Lung (tissue), 12 donors: ENCODE measurements around the gene SERPINA5. TPM values are rescaled to one million over a fixed set of nuclear protein-coding genes. Genes with fewer than 3 reads are reported as not detected.

ENCODE experiments used
- ATAC-seq: fragments of 200-7000 bp; cut with Tn5 transposase; one replicate; pipeline ENCODE4 v1.9.1; 2020; ENCODE audit warnings: moderate number of reproducible peaks; ENCODE audit not compliant: insufficient read depth, low FRiP score
- DNase-seq, 3 donors: peaks; one replicate each; pipeline ENCODE4 v3.0.0-alpha.2; 2013 to 2017
- H3K27ac ChIP-seq, 2 donors: one replicate each; pipeline ENCODE4 v1.5.1; 2013; ENCODE audit warnings: mild to moderate bottlenecking in 2 of 2, moderate library complexity in 2 of 2, control low read depth in 1 of 2, inconsistent platforms in 1 of 2, low read depth in 1 of 2, low read length in 1 of 2
- H3K27me3 ChIP-seq, 3 donors: one replicate each; pipeline ENCODE4 v1.5.1; 2013; ENCODE audit warnings: low read length in 2 of 3; ENCODE audit not compliant: control insufficient read depth in 3 of 3, insufficient read depth in 3 of 3
- H3K36me3 ChIP-seq, 4 donors: one replicate each; pipeline ENCODE4 v1.5.1; 2013; ENCODE audit warnings: low read length in 4 of 4, mild to moderate bottlenecking in 1 of 4, moderate library complexity in 1 of 4; ENCODE audit not compliant: control insufficient read depth in 4 of 4, insufficient read depth in 4 of 4
- H3K4me1 ChIP-seq, 5 donors: one replicate each; pipeline ENCODE4 v1.5.1; 2013; ENCODE audit warnings: low read length in 5 of 5, mild to moderate bottlenecking in 2 of 5, moderate library complexity in 1 of 5; ENCODE audit not compliant: control insufficient read depth in 5 of 5, insufficient read depth in 5 of 5
- H3K4me3 ChIP-seq: one replicate; pipeline ENCODE4 v1.5.1; 2013; ENCODE audit warnings: mild to moderate bottlenecking, control low read depth, moderate library complexity
- H3K9ac ChIP-seq, 2 donors: one replicate each; pipeline ENCODE4 v1.5.1; 2013; ENCODE audit warnings: low read length in 2 of 2, control low read depth in 1 of 2; ENCODE audit not compliant: insufficient read depth in 1 of 2
- H3K9me3 ChIP-seq, 4 donors: one replicate each; pipeline ENCODE4 v1.5.1; 2013; ENCODE audit warnings: low read length in 3 of 4, mild to moderate bottlenecking in 1 of 4, moderate library complexity in 1 of 4; ENCODE audit not compliant: control insufficient read depth in 4 of 4, insufficient read depth in 3 of 4
- WGBS, 2 donors: extraction: QIAGEN DNeasy Blood & Tissue Kit; methylation state at CpG; one replicate each; pipeline ENCODE4 v1.1.7; 2013; 5-methylcytosine and 5-hydroxymethylcytosine counted together
- polyA plus RNA-seq, 2 donors: library from polyadenylated mRNA; stranded (reverse); fragments of 200-250 nt; gene quantifications; one replicate each; pipeline ENCODE4 v1.2.1, GENCODE V29; 2013
- total RNA-seq, 2 donors: library from RNA; depleted of rRNA in 1 of 2; stranded (reverse); fragments of >200 nt in 1 of 2; gene quantifications; one replicate each; pipeline ENCODE4 v1.2.1, GENCODE V29; 2014 to 2021
- TF ChIP-seq, protein P1 (sequence below): IDR thresholded peaks from 2 replicates; pipeline ENCODE4 v1.5.1; 2012; ENCODE audit warnings: mild to moderate bottlenecking; ENCODE audit errors: control extremely low read depth, extremely low read depth
- donor health status: control.
- donor health status: control.
- donor health status: Bipolar disorder and iron deficiency.
- donor health status: healthy.
- donor health status: DM: yes; HTN: yes; CAD: no.

Gene SERPINA5
- total and polyA plus RNA-seq, 4 donors, result 0.14 to 4.3 (median 0.52) TPM; not detected in 1

DNA sequence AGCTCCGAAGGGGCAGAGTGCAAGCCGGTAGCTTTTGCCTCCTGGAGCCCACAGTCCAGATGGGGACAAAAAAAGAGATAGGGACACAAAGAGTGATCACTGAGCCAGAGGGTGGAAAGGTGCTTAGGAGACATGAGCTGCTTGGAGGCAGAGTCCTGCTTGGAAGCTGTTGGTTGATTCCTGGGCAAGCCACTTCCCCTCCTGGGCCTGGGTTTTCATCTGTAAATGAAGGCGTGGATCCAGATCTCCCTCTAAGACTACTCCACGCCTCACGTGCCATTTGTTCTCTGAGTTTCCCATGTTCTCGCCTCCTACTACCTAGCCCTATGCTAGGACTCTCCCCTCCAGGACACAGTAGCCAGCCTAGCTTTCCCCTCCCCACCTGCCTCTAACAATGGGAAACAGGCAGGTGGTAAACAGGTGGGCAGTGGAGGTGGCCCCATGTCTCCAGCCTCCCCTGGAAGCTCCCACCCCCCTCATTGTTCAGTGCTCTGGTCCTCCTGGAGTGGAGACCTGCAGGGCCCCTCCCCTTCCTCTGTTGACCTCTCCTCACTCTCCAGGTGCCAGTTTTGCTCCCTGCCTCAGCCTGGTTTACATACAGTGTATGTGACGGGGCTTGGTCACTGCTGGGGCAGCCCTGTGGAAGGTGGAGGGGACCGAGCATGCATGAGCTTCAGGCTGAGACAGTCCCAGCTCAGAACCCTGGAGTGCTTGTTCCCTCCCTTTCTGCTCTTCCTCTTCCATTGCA lies 34.8 kb downstream of the SERPINA5 start:
- no peak for ATAC-seq
- H3K4me1 ChIP-seq, result peaks cover 0 to 21% (median 14%) of the 10 kb centered on the region in 5 donors
- H3K27ac ChIP-seq, result no peak overlapping the region
- H3K9ac ChIP-seq, result no peak overlapping the region
- H3K27me3 ChIP-seq, result no peaks in the 10 kb centered on the region
- peaks cover 2 to 19% (median 13%) of the 10 kb centered on the region in 4 donors for H3K9me3 ChIP-seq
- TF ChIP-seq, protein P1, sequence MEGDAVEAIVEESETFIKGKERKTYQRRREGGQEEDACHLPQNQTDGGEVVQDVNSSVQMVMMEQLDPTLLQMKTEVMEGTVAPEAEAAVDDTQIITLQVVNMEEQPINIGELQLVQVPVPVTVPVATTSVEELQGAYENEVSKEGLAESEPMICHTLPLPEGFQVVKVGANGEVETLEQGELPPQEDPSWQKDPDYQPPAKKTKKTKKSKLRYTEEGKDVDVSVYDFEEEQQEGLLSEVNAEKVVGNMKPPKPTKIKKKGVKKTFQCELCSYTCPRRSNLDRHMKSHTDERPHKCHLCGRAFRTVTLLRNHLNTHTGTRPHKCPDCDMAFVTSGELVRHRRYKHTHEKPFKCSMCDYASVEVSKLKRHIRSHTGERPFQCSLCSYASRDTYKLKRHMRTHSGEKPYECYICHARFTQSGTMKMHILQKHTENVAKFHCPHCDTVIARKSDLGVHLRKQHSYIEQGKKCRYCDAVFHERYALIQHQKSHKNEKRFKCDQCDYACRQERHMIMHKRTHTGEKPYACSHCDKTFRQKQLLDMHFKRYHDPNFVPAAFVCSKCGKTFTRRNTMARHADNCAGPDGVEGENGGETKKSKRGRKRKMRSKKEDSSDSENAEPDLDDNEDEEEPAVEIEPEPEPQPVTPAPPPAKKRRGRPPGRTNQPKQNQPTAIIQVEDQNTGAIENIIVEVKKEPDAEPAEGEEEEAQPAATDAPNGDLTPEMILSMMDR, result no peak
- H3K36me3 ChIP-seq, result peaks cover 0 to 2% (median 0%) of the 10 kb centered on the region in 4 donors
- DNase-seq, result no peak
- H3K4me3 ChIP-seq, result no peak overlapping the region
- WGBS, 2 donors, result 84 to 92% methylated on average over 8 of the region's 8 CpGs

DNA sequence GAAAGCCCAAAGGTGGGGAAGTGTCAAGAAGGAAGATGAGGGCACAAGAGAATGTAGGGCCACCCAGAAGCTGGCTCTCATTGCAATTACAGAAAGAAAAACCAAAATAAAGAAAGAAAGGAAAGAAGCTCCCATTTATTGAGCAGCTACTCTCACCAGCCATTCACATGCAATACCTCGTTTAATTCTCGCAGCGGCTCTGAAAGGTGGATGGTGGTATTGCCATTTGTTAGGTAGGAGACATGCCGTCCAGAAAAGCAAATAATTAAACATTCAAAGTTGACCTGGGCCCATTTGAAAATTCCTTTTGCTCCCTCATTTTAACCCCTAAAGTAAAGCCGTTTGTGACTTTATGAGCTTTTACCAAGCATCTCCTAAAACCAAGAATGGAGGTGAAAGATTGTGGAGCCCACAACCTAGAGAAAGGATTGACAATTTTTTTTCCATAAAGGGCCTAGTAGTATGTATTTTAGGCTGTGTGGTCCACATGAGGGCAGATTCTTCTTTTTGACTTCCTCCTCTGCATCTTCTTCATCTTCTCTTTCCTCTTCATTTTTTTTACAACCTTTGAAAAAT lies 36.2 kb downstream of the SERPINA5 start:
- Histone ChIP-seq H3K9me3 (peaks cover 2 to 19% (median 13%) of the 10 kb centered on the region in 4 donors), H3K36me3 (peaks cover 0 to 2% (median 0%) of the 10 kb centered on the region in 4 donors), H3K27ac (no peak overlapping the region), H3K4me3 (no peak overlapping the region), H3K27me3 (no peaks in the 10 kb centered on the region), H3K9ac (no peak overlapping the region), H3K4me1 (peaks cover 0 to 14% (median 10%) of the 10 kb centered on the region in 5 donors)
- no peak for DNase-seq
- 86 to 90% methylated on average over 5 of the region's 5 CpGs for WGBS, 2 donors
- no peak for ATAC-seq
- TF ChIP-seq, protein P1, result no peak

DNA sequence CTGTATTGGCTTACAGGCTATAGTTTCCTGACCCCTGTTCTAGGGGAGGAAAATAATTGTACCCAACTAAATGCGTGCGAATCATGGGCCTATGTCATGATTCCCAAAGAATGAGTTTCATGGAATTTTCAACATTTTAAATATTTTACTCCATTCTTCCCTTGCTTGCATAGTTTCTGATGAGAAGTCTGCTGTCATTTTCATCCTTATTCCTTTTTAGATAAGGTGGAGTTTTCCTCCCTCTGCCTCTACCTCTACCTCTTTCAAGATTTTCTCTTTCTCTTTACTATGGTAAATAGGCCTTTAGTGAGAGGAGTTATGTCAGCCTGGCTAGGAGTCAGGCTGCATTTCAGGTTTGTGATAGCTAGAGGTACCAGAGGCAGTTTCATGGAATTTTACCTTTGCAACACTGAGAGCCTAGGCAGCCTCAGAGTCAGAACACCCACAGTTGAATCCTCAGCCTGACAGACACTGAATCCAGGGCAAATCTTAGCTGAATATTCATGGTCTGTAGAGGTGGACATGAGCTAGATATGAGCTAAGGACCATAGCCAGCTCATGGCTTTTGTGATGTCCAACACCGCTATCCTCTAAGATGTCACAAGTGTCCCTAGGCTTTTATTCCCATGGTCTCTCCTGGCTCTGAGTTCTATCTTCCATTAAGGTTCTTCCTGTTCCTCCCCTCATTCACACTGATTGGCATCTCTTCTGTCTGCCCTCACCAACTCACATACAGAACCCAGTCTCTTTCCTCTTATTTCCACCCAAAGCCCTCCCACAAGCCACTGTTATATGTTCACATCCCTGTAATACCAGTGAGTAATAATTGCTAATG lies 37.0 kb downstream of the SERPINA5 start:
- Histone ChIP-seq H3K9ac (no peak overlapping the region), H3K4me1 (peaks cover 0 to 7% (median 3%) of the 10 kb centered on the region in 5 donors), H3K36me3 (peaks cover 0 to 2% (median 0%) of the 10 kb centered on the region in 4 donors), H3K4me3 (no peak overlapping the region), H3K27me3 (no peaks in the 10 kb centered on the region), H3K27ac (no peak overlapping the region), H3K9me3 (peaks cover 2 to 19% (median 13%) of the 10 kb centered on the region in 4 donors)
- TF ChIP-seq, protein P1, result no peak
- WGBS, 2 donors, result 78 to 96% methylated on average over 3 of the region's 3 CpGs
- ATAC-seq (no peak), DNase-seq (no peak)
